NCI-H187 treated with DMSO at 0.1 percent for 48 hours (cell line): Measurements from ENCODE around the gene UBR4.

Source experiments
- DNase-seq: peaks from one replicate; lab custom pipeline; 2025; lab: John Stamatoyannopoulos, UW

The UBR4 gene

GRCh38 chr1:19139711-19140110, 70.4 kb downstream of the UBR4 start:
- DNase-seq = no peak

- DNase-seq = no peak
These were observed 71.0 kb downstream of the UBR4 start for GRCh38 chr1:19138958-19139581.

GRCh38 chr1:19138331-19138730, 71.7 kb downstream of the UBR4 start:
- no peak for DNase-seq

GRCh38 chr1:19137158-19137557, 72.9 kb downstream of the UBR4 start:
- DNase-seq = no peak

GRCh38 chr1:19133360-19133759, 76.7 kb downstream of the UBR4 start:
- DNase-seq = no peak

- no peak for DNase-seq
These were observed 79.6 kb downstream of the UBR4 start for GRCh38 chr1:19130468-19130867.

- DNase-seq = no peak
These were observed 81.0 kb downstream of the UBR4 start for GRCh38 chr1:19128968-19129514.

GRCh38 chr1:19124273-19124672, 85.8 kb downstream of the UBR4 start:
- DNase-seq = no peak

GRCh38 chr1:19123837-19124236, 86.2 kb downstream of the UBR4 start:
- DNase-seq = no peak

- no peak for DNase-seq
These were observed 87.4 kb downstream of the UBR4 start for GRCh38 chr1:19122668-19123067.

GRCh38 chr1:19121192-19121591, 88.9 kb downstream of the UBR4 start:
- no peak for DNase-seq

GRCh38 chr1:19120070-19120469, 90.0 kb downstream of the UBR4 start:
- no peak for DNase-seq

- DNase-seq = no peak
These were observed 94.8 kb downstream of the UBR4 start for GRCh38 chr1:19115082-19115808.

- DNase-seq = no peak
These were observed 96.4 kb downstream of the UBR4 start for GRCh38 chr1:19113697-19114092.

GRCh38 chr1:19112891-19113696, 97.0 kb downstream of the UBR4 start:
- DNase-seq = no peak

- DNase-seq = no peak
These were observed 99.7 kb downstream of the UBR4 start for GRCh38 chr1:19110257-19110927.

GRCh38 chr1:19109545-19109944, 100.5 kb downstream of the UBR4 start:
- no peak for DNase-seq

- DNase-seq = no peak
These were observed 108.8 kb downstream of the UBR4 start for GRCh38 chr1:19101244-19101643.

- DNase-seq = no peak
These were observed 110.0 kb downstream of the UBR4 start for GRCh38 chr1:19100028-19100427.

- no peak for DNase-seq
These were observed 113.1 kb downstream of the UBR4 start for GRCh38 chr1:19096990-19097389.

- DNase-seq = no peak
These were observed 113.8 kb downstream of the UBR4 start for GRCh38 chr1:19096036-19096833.
